Heart right ventricle (tissue), 16 donors: ENCODE data around the gene DAB2IP. TPM values are rescaled to one million over a fixed set of nuclear protein-coding genes. Genes with fewer than 3 reads are reported as not detected.
A peak's percentile ranks its signal among the peaks of the same experiment; 100 is the strongest.

Experiments used
- ATAC-seq, 8 donors: fragments of 200-7000 bp; cut with Tn5 transposase; one replicate each; pipeline ENCODE4 v1.9.1; 2020; ENCODE audit warnings: mild to moderate bottlenecking in 8 of 8, moderate library complexity in 8 of 8, moderate number of reproducible peaks in 1 of 8
- DNase-seq, 2 donors: peaks; one replicate each; pipeline ENCODE4 v3.0.0-alpha.2; 2020
- H3K27ac ChIP-seq, 10 donors: fragments of 200-600 bp; sonication (generic) in 2 of 10; one replicate each; pipeline versions ENCODE4 v1.5.0 to v1.8.0; 2020 to 2022; ENCODE audit warnings: mild to moderate bottlenecking in 3 of 10
- H3K27me3 ChIP-seq, 7 donors: fragments of 200-600 bp; one replicate each; pipeline ENCODE4 v1.8.0; 2021 to 2022; ENCODE audit warnings: mild to moderate bottlenecking in 2 of 7
- H3K36me3 ChIP-seq, 9 donors: fragments of 200-600 bp; sonication (generic) in 1 of 9; one replicate each; pipeline versions ENCODE4 v1.5.0 to v1.8.0; 2020 to 2022; ENCODE audit warnings: mild to moderate bottlenecking in 2 of 9
- H3K4me1 ChIP-seq, 9 donors: fragments of 200-600 bp; sonication (generic) in 1 of 9; one replicate each; pipeline versions ENCODE4 v1.5.0 to v1.8.0; 2020 to 2022; ENCODE audit warnings: mild to moderate bottlenecking in 4 of 9
- H3K4me3 ChIP-seq, 10 donors: fragments of 200-600 bp; sonication (generic) in 2 of 10; one replicate each; pipeline versions ENCODE4 v1.5.0 to v1.8.0; 2020 to 2022; ENCODE audit warnings: mild to moderate bottlenecking in 7 of 10, moderate library complexity in 2 of 10
- H3K9me3 ChIP-seq, 11 donors: fragments of 200-600 bp in 10 of 11; sonication (generic) in 2 of 11; one replicate each; pipeline versions ENCODE4 v1.5.0 to v1.8.0; 2013 to 2022; ENCODE audit warnings: mild to moderate bottlenecking in 2 of 11, control low read depth in 1 of 11, moderate library complexity in 1 of 11
- WGBS, 2 donors: extraction: QIAGEN DNeasy Blood & Tissue Kit; methylation state at CpG; one replicate each; pipeline ENCODE4 v1.1.7; 2013; ENCODE audit warnings: inconsistent platforms in 1 of 2; 5-methylcytosine and 5-hydroxymethylcytosine counted together
- intact Hi-C, 10 donors: fragments of 100-400 bp; cut with DNase I; formaldehyde crosslinking; loops; one replicate each; pipeline versions ENCODE4 v1.11.1 to v1.14.2; 2022
- polyA plus RNA-seq, 2 donors: library from polyadenylated mRNA; stranded (reverse); fragments of 200-250 nt; gene quantifications; one replicate each; pipeline ENCODE4 v1.2.3, GENCODE V29; 2013
- total RNA-seq, 10 donors: library from RNA; stranded (reverse); fragmentation: NEBNext Ultra II Directional in 3 of 10; extraction: Animal tissue kit (Norgen Biotek cat#: 25700) in 3 of 10; gene quantifications; one replicate each; pipeline versions ENCODE4 v1.2.1 to v1.2.4, GENCODE V29; 2021 to 2023
- TF ChIP-seq, protein P1 (sequence below), 9 donors: fragments of 200-600 bp; sonication (generic) in 2 of 9; IDR thresholded peaks; one replicate each; pipeline versions ENCODE4 v1.5.0 to v1.8.0; 2021 to 2022; ENCODE audit warnings: antibody characterized with exemption in 9 of 9, mild to moderate bottlenecking in 5 of 9, moderate library complexity in 1 of 9
- donor health status: Arrhythmogenic right ventricular cardiomyopathy.
- donor health status: ischemic (EF 13 %, LVEDD 7.1; RV severe dilation, severe dysfunction).
- donor health status: healthy with polysubstance abuse.
- donor health status: DM: no; HTN: yes; CAD: no.
- donor health status: DM: no; HTN: no; CAD: no.
- donor health status: ischemic (EF 25% LVEDD 6.9; RV normal size, moderate dysfunction).
- donor health status: ischemic (EF 25% LVEDD 5.7; RV mildly dilated, moderate dysfunction).
- donor health status: healthy.
- donor health status: DM: yes; HTN: yes; CAD: no.
- donor health status: Ischemic cardiomyopathy.
- donor health status: ischemic (EF 35%, LVEDD 5.7; RV mildly dilated, moderate dysfunction).
- donor health status: nonischemic (EF 11% LVEDD 7.7; RV severe dilation, severe dysfunction).
- donor health status: DM: yes; HTN: yes; CAD: no.
- donor health status: PGD.
- donor health status: ischemic (EF 29% LVEDD 5.4; RV normal size, mild dysfunction).
- donor health status: nonischemic (EF 23%, LVEDD 6.1; RV moderate dilation, normal function).

Gene DAB2IP
- total and polyA plus RNA-seq, 12 donors = 18.1 to 71.1 (median 52.8) TPM

DNA sequence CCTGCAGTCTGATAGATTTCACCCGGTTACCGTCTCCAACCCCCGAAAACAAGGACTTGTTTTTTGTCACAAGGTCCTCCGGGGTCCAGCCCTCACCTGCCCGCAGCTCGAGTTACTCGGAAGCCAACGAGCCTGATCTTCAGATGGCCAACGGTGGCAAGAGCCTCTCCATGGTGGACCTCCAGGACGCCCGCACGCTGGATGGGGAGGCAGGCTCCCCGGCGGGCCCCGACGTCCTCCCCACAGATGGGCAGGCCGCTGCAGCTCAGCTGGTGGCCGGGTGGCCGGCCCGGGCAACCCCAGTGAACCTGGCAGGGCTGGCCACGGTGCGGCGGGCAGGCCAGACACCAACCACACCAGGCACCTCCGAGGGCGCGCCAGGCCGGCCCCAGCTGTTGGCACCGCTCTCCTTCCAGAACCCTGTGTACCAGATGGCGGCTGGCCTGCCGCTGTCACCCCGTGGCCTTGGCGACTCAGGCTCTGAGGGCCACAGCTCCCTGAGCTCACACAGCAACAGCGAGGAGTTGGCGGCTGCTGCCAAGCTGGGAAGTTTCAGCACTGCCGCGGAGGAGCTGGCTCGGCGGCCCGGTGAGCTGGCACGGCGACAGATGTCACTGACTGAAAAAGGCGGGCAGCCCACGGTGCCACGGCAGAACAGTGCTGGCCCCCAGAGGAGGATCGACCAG lies 121.3 kb downstream of the DAB2IP start:
- TF ChIP-seq, protein P1, sequence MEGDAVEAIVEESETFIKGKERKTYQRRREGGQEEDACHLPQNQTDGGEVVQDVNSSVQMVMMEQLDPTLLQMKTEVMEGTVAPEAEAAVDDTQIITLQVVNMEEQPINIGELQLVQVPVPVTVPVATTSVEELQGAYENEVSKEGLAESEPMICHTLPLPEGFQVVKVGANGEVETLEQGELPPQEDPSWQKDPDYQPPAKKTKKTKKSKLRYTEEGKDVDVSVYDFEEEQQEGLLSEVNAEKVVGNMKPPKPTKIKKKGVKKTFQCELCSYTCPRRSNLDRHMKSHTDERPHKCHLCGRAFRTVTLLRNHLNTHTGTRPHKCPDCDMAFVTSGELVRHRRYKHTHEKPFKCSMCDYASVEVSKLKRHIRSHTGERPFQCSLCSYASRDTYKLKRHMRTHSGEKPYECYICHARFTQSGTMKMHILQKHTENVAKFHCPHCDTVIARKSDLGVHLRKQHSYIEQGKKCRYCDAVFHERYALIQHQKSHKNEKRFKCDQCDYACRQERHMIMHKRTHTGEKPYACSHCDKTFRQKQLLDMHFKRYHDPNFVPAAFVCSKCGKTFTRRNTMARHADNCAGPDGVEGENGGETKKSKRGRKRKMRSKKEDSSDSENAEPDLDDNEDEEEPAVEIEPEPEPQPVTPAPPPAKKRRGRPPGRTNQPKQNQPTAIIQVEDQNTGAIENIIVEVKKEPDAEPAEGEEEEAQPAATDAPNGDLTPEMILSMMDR (IDR thresholded peaks at IDR 0.05) = no peak
- no peaks in the 10 kb centered on the region for H3K9me3 ChIP-seq
- WGBS, 2 donors = 78 to 81% methylated on average over 45 of the region's 45 CpGs
- intact Hi-C loops = no loop called here
- no peaks in the 10 kb centered on the region for H3K27me3 ChIP-seq
- H3K36me3 ChIP-seq = peaks cover 0 to 100% (median 73%) of the 10 kb centered on the region in 9 donors
- peak overlapping the region in 8 of 10 donors; percentile 19 to 75 (median 48) for H3K27ac ChIP-seq
- H3K4me3 ChIP-seq = no peak overlapping the region
- peak; percentile 68 to 94 (median 84) for ATAC-seq
- H3K4me1 ChIP-seq = peaks cover 4 to 43% (median 25%) of the 10 kb centered on the region in 9 donors
- DNase-seq = peak; percentile 67 to 83

DNA sequence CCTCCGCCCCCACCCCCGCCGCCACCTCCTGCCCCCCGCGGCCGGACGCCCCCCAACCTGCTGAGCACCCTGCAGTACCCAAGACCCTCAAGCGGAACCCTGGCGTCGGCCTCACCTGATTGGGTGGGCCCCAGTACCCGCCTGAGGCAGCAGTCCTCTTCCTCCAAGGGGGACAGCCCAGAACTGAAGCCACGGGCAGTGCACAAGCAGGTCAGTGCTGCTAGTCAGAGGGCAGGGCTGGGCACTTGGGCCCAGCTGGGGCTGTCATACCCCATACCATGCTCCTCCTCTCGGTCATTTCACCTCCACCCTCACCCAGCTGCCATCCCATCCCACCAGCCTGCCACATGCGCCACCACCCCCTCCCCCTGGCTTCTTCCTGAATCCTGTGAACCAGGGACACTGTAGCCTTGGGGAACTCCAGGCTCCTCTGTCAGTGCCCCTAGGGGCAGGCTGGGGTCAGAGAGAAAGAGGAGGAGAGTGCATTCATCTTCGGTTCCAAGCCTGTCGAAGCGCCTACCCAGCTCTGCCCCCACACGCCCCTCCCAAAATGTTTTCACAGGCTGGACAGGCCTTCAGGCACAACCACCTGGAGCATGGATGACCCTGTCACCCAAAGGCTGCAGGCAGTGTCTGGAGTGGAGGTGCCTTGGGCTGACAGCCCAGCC lies 122.0 kb downstream of the DAB2IP start:
- peak in 3 of 8 donors; percentile 2 to 33 (median 2) for ATAC-seq
- Histone ChIP-seq H3K4me1 (peaks cover 4 to 50% (median 29%) of the 10 kb centered on the region in 9 donors), H3K27ac (peak overlapping the region in 7 of 10 donors; percentile 10 to 75 (median 39)), H3K4me3 (no peak overlapping the region), H3K9me3 (peaks cover 0 to 6% (median 0%) of the 10 kb centered on the region in 11 donors), H3K27me3 (no peaks in the 10 kb centered on the region), H3K36me3 (peaks cover 0 to 100% (median 70%) of the 10 kb centered on the region in 9 donors)
- DNase-seq = no peak
- TF ChIP-seq, protein P1 (IDR thresholded peaks at IDR 0.05) = no peak
- intact Hi-C loops = no loop called here
- WGBS, 2 donors = 88 to 92% methylated on average over 17 to 18 of the region's 18 CpGs

DNA sequence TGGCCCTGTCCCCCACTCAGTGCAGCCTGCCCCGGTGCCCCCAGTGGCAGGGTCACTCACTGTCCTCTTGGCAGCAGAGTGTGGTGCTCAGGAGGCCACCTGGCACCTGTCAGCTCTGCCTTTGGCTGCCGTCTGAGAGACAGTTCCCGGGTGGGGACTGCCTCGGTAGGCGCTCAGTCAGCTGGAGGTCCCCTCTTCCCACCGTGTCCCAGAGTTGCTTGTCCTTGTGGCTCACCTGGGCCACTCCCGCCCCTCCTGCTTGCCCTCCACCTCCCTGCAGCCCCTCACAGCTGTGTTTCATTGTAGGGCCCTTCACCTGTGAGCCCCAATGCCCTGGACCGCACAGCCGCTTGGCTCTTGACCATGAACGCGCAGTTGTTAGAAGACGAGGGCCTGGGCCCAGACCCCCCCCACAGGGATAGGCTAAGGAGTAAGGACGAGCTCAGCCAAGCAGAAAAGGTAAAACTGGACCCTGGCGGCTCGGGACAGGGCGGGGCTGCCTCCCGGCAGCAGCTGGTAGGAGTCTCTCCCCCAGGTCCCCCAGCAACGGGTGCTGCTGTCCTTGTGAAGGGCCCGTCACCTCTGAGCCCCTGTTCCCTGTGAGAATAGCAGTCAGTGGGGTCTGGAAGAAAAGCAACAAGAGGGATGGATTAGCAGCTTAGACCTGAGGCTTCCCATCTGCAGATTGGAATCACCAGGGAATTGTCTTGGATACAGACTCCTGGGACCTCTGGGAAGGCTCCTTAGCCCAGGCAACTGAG lies 122.7 kb downstream of the DAB2IP start:
- H3K27me3 ChIP-seq = no peaks in the 10 kb centered on the region
- TF ChIP-seq, protein P1 (IDR thresholded peaks at IDR 0.05) = no peak
- peaks cover 0 to 98% (median 63%) of the 10 kb centered on the region in 9 donors for H3K36me3 ChIP-seq
- 87% methylated on average over 19 of the region's 19 CpGs for WGBS, 2 donors
- H3K9me3 ChIP-seq = peaks cover 0 to 7% (median 0%) of the 10 kb centered on the region in 11 donors
- H3K4me1 ChIP-seq = peaks cover 4 to 57% (median 36%) of the 10 kb centered on the region in 9 donors
- intact Hi-C loops = no loop called here
- H3K27ac ChIP-seq = peak overlapping the region in 2 of 10 donors; percentile 21
- no peak overlapping the region for H3K4me3 ChIP-seq
- peak in 1 of 8 donors; percentile 10 for ATAC-seq
- no peak for DNase-seq
